Stromal cell of bone marrow (primary cell): ENCODE results near the gene KLHL22.
A peak's percentile ranks its signal among the peaks of the same experiment; 100 is the strongest.
"Not testable (repeated sequence)": the region's sequence is repeated elsewhere in the genome, so short reads cannot be mapped to it uniquely, and the experiment has no call there.

Source experiments
- DNase-seq: peaks from one replicate; pipeline ENCODE4 v3.0.0-alpha.2; 2012; ENCODE audit warnings: low read depth

Gene KLHL22

DNA sequence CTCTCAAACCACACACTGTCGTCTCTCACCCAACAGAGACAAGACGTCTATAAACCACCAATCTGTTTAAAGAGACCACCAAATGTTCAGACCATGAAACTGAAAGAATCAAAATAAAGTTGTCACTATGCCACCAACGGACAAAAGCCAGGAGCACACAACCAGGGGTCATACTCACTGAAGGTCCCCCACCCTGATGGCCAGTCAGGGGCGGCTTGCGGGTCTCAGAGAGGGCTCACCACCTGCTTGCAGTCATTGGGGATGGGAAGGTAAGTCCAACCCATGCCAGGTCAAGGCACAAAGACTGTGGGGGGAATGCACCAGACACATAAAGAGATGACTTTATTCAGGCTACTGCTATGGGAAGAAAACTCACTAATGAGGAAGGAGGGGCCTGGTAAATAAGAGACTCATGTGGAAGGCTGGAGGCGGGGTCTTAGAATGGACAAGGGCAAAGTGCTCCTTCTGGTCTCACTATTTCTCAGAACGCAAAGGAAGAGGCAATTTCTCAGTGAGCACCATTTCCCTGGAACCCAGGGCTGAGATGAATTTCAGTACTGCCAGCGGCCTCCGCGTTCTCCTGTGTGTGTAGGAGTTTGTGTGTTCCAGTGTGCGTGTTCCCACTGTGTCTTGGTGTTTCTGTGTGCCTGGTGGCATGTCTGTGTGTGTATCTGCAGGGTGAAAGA is 75.3 kb downstream of the KLHL22 start:
- no peak for DNase-seq

GRCh38 chr22:20419664-20419951 is 76.0 kb downstream of the KLHL22 start:
- no peak for DNase-seq

DNA sequence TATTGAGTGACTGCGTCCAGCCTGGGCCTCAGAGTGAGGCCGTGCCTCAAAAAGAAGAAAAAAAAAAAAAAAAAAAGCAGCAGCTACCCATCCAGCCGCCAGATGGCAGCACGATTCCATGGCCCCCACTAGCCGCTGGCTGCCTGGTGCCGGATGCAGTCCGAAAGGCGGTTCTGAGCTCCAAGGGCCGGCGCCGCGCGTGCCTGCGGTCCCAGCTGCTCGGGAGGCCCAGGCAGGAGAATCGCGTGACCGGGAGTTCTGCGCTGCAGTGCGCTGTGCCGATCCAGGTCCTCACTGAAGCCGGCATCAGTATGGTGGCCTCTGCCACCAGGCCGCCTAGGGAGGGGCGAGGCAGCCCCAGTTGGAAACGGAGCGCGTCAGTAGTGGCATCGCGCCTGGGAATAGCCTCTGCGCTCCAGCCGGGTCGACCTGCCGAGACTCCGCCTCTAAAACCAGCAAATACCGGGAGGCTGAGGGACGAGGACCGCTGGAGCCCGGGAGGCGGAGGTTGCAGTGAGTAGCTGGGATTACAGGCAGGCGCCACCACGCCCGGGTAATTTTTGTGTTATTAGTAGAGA is 77.3 kb downstream of the KLHL22 start:
- peak; percentile 66 for DNase-seq

- DNase-seq = not testable (repeated sequence)
These were observed 79.9 kb downstream of the KLHL22 start for GRCh38 chr22:20415699-20416098.

- not testable (repeated sequence) for DNase-seq
These were observed 80.4 kb downstream of the KLHL22 start for GRCh38 chr22:20415241-20415640.

DNA sequence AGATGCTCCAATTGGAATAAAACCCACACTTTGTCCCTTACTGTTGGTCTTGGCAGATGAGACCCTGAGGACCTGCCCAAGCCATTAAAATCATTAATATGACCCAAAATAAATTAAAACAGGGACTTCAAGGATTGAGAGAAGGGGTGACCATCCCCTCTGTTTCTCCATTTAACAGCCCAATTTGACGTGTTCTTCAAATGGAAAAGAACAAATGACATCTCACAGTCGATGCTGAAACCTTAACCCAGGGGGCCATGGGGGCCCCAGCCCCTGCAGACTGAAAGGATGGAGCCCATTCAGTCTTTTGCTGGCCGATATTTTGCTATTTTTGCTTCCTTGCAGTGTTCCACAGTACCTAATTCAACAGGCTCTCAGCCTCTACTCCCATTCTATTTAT is 81.1 kb downstream of the KLHL22 start:
- DNase-seq = no peak

GRCh38 chr22:20414059-20414440 is 81.5 kb downstream of the KLHL22 start:
- DNase-seq = no peak

GRCh38 chr22:20413217-20414058 is 82.2 kb downstream of the KLHL22 start:
- DNase-seq = no peak

DNA sequence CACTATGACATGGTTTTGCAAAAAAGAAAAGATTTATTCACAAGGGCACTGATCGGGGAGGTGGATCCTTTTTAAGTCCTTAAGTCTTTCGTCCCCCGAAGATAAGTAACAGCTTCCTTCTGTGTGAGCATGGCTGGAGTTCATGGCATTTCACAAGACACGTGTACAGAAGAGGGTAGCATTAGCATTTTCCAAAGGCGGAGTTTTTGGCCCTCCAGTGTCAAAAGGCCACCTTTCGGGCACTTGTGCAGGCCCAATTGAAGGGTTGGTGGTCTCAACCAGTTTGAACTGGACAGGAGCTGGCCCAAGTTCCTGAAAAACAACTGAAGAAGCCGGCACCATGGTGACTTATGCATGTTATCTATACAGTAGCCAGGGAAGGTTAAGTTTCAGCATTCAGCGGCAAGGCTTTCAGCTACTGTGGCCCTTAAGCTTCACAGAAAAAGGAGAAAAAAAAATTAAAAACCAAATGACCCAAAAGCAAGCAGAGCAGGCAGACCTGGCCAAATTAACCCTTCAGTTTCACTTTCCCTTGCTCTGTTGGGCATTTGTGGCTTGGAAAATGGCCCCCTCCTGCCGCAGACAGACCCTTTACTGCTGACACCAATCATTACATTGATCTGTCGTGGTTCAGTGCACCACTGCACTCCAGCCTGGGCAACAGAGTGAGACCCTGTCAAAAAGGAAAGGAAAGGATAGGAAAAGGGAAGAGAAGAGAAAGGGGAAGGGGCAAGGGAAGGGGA is 83.0 kb downstream of the KLHL22 start:
- DNase-seq = no peak

DNA sequence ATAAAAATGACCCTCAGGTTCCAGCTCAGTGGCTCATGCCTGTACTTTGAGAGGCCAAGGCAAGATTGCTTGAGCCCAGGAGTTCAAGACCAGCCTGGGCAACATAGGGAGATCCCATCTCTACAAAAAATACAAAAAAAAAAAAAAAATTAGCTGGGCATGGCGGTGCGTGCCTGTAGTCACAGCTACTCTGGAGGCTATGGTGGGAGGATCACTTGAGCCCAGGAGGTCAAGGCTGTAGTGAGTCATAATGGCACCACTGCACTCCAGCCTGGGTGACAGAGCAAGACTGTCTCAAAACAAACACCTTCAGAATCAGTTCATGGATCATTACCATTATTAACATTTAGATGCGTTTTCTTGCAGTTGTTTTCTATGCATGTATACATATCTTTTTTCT is 86.2 kb downstream of the KLHL22 start:
- not testable (repeated sequence) for DNase-seq

GRCh38 chr22:20408891-20409290 is 86.7 kb downstream of the KLHL22 start:
- DNase-seq = no peak

GRCh38 chr22:20407829-20408228 is 87.8 kb downstream of the KLHL22 start:
- DNase-seq = no peak

GRCh38 chr22:20406686-20407408 is 88.7 kb downstream of the KLHL22 start:
- no peak for DNase-seq

DNA sequence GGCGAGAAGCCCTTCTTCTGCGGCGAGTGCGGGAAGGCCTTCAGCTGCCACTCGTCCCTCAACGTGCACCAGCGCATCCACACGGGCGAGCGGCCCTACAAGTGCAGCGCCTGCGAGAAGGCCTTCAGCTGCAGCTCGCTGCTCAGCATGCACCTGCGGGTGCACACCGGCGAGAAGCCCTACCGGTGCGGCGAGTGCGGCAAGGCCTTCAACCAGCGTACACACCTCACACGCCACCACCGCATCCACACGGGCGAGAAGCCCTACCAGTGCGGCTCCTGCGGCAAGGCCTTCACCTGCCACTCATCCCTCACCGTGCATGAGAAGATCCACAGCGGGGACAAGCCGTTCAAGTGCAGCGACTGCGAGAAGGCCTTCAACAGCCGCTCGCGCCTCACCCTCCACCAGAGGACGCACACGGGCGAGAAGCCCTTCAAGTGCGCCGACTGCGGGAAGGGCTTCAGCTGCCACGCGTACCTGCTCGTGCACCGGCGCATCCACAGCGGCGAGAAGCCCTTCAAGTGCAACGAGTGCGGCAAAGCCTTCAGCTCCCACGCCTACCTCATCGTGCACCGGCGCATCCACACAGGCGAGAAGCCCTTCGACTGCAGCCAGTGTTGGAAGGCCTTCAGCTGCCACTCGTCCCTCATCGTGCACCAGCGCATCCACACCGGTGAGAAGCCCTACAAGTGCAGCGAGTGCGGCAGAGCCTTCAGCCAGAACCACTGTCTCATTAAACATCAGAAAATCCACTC is 89.5 kb downstream of the KLHL22 start:
- no peak for DNase-seq

DNA sequence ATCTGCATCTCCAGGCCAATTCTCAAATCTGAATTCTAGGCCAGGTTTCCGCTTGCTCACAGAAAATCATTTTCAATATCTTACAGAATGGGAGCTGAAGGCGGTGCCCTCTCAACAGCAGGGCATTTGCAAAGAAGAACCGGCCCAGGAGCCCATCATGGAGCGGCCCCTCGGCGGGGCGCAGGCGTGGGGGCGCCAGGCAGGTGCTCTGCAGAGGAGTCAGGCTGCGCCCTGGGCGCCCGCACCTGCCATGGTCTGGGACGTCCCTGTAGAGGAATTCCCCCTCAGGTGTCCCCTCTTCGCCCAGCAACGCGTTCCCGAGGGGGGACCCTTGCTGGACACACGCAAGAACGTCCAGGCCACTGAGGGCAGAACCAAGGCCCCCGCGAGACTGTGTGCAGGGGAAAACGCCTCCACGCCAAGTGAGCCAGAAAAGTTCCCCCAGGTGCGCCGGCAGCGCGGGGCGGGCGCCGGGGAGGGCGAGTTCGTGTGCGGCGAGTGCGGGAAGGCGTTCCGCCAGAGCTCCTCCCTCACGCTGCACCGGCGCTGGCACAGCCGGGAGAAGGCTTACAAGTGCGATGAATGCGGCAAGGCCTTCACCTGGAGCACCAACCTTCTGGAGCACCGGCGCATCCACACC is 90.2 kb downstream of the KLHL22 start:
- DNase-seq = no peak

- no peak for DNase-seq
These were observed 90.7 kb downstream of the KLHL22 start for GRCh38 chr22:20404881-20405280.

DNA sequence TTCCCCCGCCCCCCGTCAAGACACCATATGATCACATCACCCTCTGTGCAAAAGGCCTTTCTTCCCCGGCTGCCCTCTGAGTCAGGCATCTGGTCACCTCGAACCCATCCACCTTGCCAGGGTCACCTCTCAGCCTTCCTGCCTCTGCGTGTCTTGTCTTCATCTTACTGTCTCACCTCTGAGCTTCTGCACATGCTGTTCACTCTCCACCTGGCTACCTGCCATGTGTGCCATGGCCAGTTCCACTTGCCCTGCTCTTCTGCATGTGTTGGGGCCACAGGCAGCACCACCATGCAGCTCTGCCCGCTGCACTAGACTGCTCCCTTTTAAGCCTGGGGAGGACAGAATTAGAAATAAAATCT is 91.8 kb downstream of the KLHL22 start:
- no peak for DNase-seq

GRCh38 chr22:20402960-20403778 is 92.4 kb downstream of the KLHL22 start:
- no peak for DNase-seq

DNA sequence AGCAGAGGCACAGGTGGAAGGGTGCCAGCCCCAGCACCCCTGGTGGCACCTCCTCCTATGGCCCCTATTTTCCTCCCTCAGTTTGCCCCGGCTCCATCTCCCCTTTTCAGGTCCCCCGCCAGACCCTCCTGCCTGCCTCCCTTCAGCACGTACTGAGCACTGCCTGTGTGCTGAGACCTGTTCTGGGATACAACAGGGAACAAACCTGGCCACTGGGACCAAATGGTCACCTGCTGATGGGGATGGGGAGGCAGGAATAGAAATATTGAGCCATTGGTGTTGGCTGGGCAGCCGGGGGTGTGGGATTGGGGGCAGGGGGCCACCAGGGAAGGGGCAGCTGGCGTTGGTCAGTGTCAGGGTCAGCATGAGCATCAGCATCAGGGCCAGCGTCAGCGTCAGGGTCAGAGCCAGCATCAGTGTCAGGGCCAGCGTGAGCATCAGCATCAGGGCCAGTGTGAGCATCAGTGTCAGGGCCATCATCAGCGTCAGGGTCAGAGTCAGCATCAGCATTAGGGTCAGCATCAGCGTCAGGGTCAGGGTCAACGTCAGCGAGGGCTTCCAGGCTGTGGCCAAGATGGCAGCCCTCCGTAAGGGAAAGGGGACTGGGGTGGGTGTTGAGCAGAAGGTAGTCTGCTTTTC is 94.1 kb downstream of the KLHL22 start:
- DNase-seq = no peak
